ENCODE measurements around the gene PAN2. TPM values are rescaled to one million over a fixed set of nuclear protein-coding genes. Genes with fewer than 3 reads are reported as not detected.

The PAN2 gene
- total and polyA plus RNA-seq, 2 experiments from 2014 or later: 63.1 to 72.7 TPM

GRCh38 chr12:56333197-56333678 is 562 bp downstream of the PAN2 start:
- Histone ChIP-seq H3K9me3 (ENCODE audit: low read depth) (no peaks in the 10 kb centered on the region), H3K36me3 (no peaks in the 10 kb centered on the region), H3K4me3 (peak overlapping the region; percentile 57), H3K4me1 (ENCODE audit: low read depth) (peaks cover 5% of the 10 kb centered on the region), H3K27ac (peak overlapping the region; percentile 96), H3K27me3 (no peaks in the 10 kb centered on the region)
- no peak for DNase-seq (ENCODE audit: low read depth in 1 of 2, low spot score in 1 of 2)
- no peak for TF ChIP-seq CTCF (IDR thresholded peaks at IDR 0.05; ENCODE audit: low read depth, low read length)

- Histone ChIP-seq H3K27me3 (no peaks in the 10 kb centered on the region), H3K4me3 (peak overlapping the region; percentile 57), H3K27ac (peak overlapping the region; percentile 96), H3K36me3 (no peaks in the 10 kb centered on the region), H3K4me1 (ENCODE audit: low read depth) (peaks cover 5% of the 10 kb centered on the region), H3K9me3 (ENCODE audit: low read depth) (no peaks in the 10 kb centered on the region)
- no peak for TF ChIP-seq CTCF (IDR thresholded peaks at IDR 0.05; ENCODE audit: low read depth, low read length)
- no peak for DNase-seq (ENCODE audit: low read depth in 1 of 2, low spot score in 1 of 2)
Observed at GRCh38 chr12:56332512-56333196, 1.1 kb downstream of the PAN2 start.

- no peak for DNase-seq (ENCODE audit: low read depth in 1 of 2, low spot score in 1 of 2)
- H3K4me1 ChIP-seq (ENCODE audit: low read depth): peaks cover 5% of the 10 kb centered on the region
- no peak overlapping the region for H3K4me3 ChIP-seq
- no peak overlapping the region for H3K27ac ChIP-seq
- H3K9me3 ChIP-seq (ENCODE audit: low read depth): no peaks in the 10 kb centered on the region
- TF ChIP-seq CTCF (IDR thresholded peaks at IDR 0.05; ENCODE audit: low read depth, low read length): no peak
- H3K27me3 ChIP-seq: no peaks in the 10 kb centered on the region
- H3K36me3 ChIP-seq: peaks cover 8% of the 10 kb centered on the region
Observed at GRCh38 chr12:56330936-56331490, 2.8 kb downstream of the PAN2 start.

GRCh38 chr12:56326533-56326932 is 7.3 kb downstream of the PAN2 start:
- Histone ChIP-seq H3K9me3 (ENCODE audit: low read depth) (no peaks in the 10 kb centered on the region), H3K36me3 (peaks cover 31% of the 10 kb centered on the region), H3K4me1 (ENCODE audit: low read depth) (no peaks in the 10 kb centered on the region), H3K27me3 (no peaks in the 10 kb centered on the region), H3K27ac (no peak overlapping the region), H3K4me3 (no peak overlapping the region)
- DNase-seq (ENCODE audit: low read depth in 1 of 2, low spot score in 1 of 2): no peak
- no peak for TF ChIP-seq CTCF (IDR thresholded peaks at IDR 0.05; ENCODE audit: low read depth, low read length)

- no peak for TF ChIP-seq CTCF (IDR thresholded peaks at IDR 0.05; ENCODE audit: low read depth, low read length)
- no peaks in the 10 kb centered on the region for H3K27me3 ChIP-seq
- H3K4me3 ChIP-seq: no peak overlapping the region
- no peaks in the 10 kb centered on the region for H3K4me1 ChIP-seq (ENCODE audit: low read depth)
- no peak for DNase-seq (ENCODE audit: low read depth in 1 of 2, low spot score in 1 of 2)
- H3K9me3 ChIP-seq (ENCODE audit: low read depth): no peaks in the 10 kb centered on the region
- peaks cover 31% of the 10 kb centered on the region for H3K36me3 ChIP-seq
- H3K27ac ChIP-seq: no peak overlapping the region
Observed at GRCh38 chr12:56326126-56326525, 7.7 kb downstream of the PAN2 start.

Data from cardiac muscle cell (in vitro differentiated cells and primary cell).